Measurements from ENCODE around the gene ATP6V0B. TPM values are rescaled to one million over a fixed set of nuclear protein-coding genes. Genes with fewer than 3 reads are reported as not detected.

ATP6V0B gene
- total RNA-seq, 1 donor from 2014 or later, result 115 TPM

DNA sequence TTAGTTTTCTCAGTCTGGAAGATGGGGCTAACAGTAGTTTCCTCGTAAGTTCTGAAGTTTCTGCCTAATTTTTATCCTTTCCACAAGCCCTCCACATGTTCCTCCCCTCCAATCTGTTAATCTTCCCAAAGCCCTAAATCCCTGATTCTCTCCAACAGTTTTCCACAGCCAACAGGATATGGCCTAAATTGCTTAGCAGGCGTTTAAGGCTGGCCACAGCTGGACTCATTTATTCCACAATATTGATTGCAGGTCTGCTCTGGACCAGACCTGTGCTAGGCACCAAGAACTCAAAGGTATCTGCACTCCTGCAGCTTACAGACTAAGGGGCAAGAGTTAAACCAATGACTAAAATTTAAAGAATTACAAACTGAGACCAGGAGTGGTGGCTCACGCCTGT lies 52.6 kb downstream of the ATP6V0B start:
- no peak overlapping the region for H3K27ac Mint-ChIP-seq
- H3K9me3 Mint-ChIP-seq, result no peaks in the 10 kb centered on the region
- peaks cover 32% of the 10 kb centered on the region for H3K4me1 Mint-ChIP-seq (ENCODE audit: unreplicated experiment)
- H3K27me3 Mint-ChIP-seq, result no peaks in the 10 kb centered on the region
- H3K36me3 Mint-ChIP-seq, result peaks cover 6% of the 10 kb centered on the region
- TF ChIP-seq, protein P1, sequence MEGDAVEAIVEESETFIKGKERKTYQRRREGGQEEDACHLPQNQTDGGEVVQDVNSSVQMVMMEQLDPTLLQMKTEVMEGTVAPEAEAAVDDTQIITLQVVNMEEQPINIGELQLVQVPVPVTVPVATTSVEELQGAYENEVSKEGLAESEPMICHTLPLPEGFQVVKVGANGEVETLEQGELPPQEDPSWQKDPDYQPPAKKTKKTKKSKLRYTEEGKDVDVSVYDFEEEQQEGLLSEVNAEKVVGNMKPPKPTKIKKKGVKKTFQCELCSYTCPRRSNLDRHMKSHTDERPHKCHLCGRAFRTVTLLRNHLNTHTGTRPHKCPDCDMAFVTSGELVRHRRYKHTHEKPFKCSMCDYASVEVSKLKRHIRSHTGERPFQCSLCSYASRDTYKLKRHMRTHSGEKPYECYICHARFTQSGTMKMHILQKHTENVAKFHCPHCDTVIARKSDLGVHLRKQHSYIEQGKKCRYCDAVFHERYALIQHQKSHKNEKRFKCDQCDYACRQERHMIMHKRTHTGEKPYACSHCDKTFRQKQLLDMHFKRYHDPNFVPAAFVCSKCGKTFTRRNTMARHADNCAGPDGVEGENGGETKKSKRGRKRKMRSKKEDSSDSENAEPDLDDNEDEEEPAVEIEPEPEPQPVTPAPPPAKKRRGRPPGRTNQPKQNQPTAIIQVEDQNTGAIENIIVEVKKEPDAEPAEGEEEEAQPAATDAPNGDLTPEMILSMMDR (conservative IDR thresholded peaks at IDR 0.05), result no peak
- H3K4me3 Mint-ChIP-seq, result peak overlapping the region; percentile 13
- no peak for DNase-seq (ENCODE audit: extremely low spot score, unreplicated experiment)

Other genes starting within 250 kb of the ATP6V0B start
- gene ARTN, start 41.2 kb upstream of the ATP6V0B start, total RNA-seq (ENCODE audit: low replicate concordance), result 6.4 and 7.2 TPM in 2 replicates
- 31.5 and 39.4 TPM in 2 replicates for gene IPO13, start 28.0 kb upstream of the ATP6V0B start, total RNA-seq (ENCODE audit: low replicate concordance)
- gene DPH2, start 5.0 kb upstream of the ATP6V0B start, total RNA-seq (ENCODE audit: low replicate concordance), result 25.7 and 30.2 TPM in 2 replicates
- 44.3 and 54.8 TPM in 2 replicates for gene B4GALT2, start 4.2 kb downstream of the ATP6V0B start, total RNA-seq (ENCODE audit: low replicate concordance)
- 14.9 and 15.6 TPM in 2 replicates for gene CCDC24, start 16.6 kb downstream of the ATP6V0B start, total RNA-seq (ENCODE audit: low replicate concordance)
- gene SLC6A9, start 56.5 kb downstream of the ATP6V0B start, total RNA-seq (ENCODE audit: low replicate concordance), result 21.0 and 27.0 TPM in 2 replicates
- gene KLF17, start 143.9 kb downstream of the ATP6V0B start, total RNA-seq (ENCODE audit: low replicate concordance), result not detected in 2 replicates
- gene KLF18, start 166.7 kb downstream of the ATP6V0B start, total RNA-seq (ENCODE audit: low replicate concordance), result not detected in 2 replicates
- gene DMAP1, start 238.5 kb downstream of the ATP6V0B start, total RNA-seq (ENCODE audit: low replicate concordance), result 45.7 and 54.6 TPM in 2 replicates